Erythroblast (primary cell): ENCODE measurements around the gene IGSF3.
"Not testable (repeated sequence)": the region's sequence is repeated elsewhere in the genome, so short reads cannot be mapped to it uniquely, and the experiment has no call there.

Experiments
- GATA1 ChIP-seq: IDR thresholded peaks from 2 replicates; pipeline ENCODE4 v1.6.1; 2011; ENCODE audit warnings: low read depth, mild to moderate bottlenecking, control low read depth, low read length, moderate library complexity
- POLR2A ChIP-seq: IDR thresholded peaks from 2 replicates; pipeline ENCODE4 v1.6.1; 2011; ENCODE audit warnings: mild to moderate bottlenecking, low read length

DNA sequence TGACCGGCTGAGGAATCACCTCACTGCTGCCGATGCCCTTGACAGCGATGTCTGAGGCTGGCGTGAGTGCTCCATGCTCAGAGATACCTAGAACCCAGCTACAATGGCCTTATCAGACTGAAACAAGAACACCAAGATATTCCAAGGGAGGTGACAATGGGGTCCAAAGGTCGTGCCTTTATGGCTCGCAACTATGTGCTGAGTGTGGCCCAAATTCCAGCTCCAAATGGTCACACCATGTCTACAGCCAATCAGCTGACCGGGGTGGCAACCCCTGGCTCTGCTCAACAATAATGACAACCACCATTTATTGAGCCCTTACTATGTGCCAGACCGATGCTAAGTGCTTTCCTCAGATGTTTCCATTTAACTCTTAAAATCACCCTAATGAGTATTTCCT is 20.3 kb downstream of the IGSF3 start:
- TF ChIP-seq POLR2A, GATA1: not testable (repeated sequence)
